SK-N-SH treated with all-trans-retinoic acid at 6 μM for 48 hours (cell line): Measurements from ENCODE around the gene FLII.

Source experiments
- ATAC-seq: fragments of 200-7000 bp; cut with Tn5 transposase; 3 replicates; pipeline ENCODE4 v1.9.1; 2020; ENCODE audit warnings: mild to moderate bottlenecking, moderate library complexity
- ARNTL ChIP-seq: fragments of 450-650 bp; formaldehyde crosslinking; IDR thresholded peaks from 2 replicates; pipeline ENCODE4 v1.5.0; 2020; ENCODE audit warnings: low read depth, mild to moderate bottlenecking, moderate library complexity, borderline replicate concordance
- BACH2 ChIP-seq: fragments of 250-450 bp; sonication (Bioruptor Pico); IDR thresholded peaks from 2 replicates; pipeline ENCODE4 v1.9.0; 2021; ENCODE audit warnings: mild to moderate bottlenecking, borderline replicate concordance
- CREB5 ChIP-seq: fragments of 250-450 bp; sonication (Bioruptor Pico); IDR thresholded peaks from 2 replicates; pipeline ENCODE4 v1.5.1; 2020; ENCODE audit warnings: low read depth, mild to moderate bottlenecking, moderate library complexity
- CSDC2 ChIP-seq: fragments of 250-450 bp; sonication (Bioruptor Pico); IDR thresholded peaks from 2 replicates; pipeline ENCODE4 v1.5.0; 2020; ENCODE audit warnings: mild to moderate bottlenecking, moderate library complexity
- CSRNP3 ChIP-seq: fragments of 250-450 bp; sonication (Bioruptor Pico); IDR thresholded peaks from 2 replicates; pipeline ENCODE4 v1.5.1; 2021; ENCODE audit warnings: mild to moderate bottlenecking, moderate library complexity
- ESRRG ChIP-seq: fragments of 250-450 bp; sonication (Bioruptor Pico); IDR thresholded peaks from 2 replicates; pipeline ENCODE4 v1.6.1; 2021; ENCODE audit warnings: mild to moderate bottlenecking
- GLIS3 ChIP-seq: fragments of 250-450 bp; sonication (Bioruptor Pico); IDR thresholded peaks from 2 replicates; pipeline ENCODE4 v1.5.0; 2020; ENCODE audit warnings: mild to moderate bottlenecking, moderate library complexity
- ISL1 ChIP-seq: fragments of 250-450 bp; sonication (Bioruptor Pico); IDR thresholded peaks from 2 replicates; pipeline ENCODE4 v2.1.2; 2022; ENCODE audit warnings: mild to moderate bottlenecking, moderate library complexity
- OSR1 ChIP-seq: fragments of 250-450 bp; sonication (Bioruptor Pico); IDR thresholded peaks from 2 replicates; pipeline ENCODE4 v1.8.0; 2022; ENCODE audit warnings: moderate library complexity, mild to moderate bottlenecking, inconsistent platforms
- PATZ1 ChIP-seq: fragments of 250-450 bp; sonication (Bioruptor Pico); IDR thresholded peaks from 2 replicates; pipeline ENCODE4 v1.8.0; 2020; ENCODE audit warnings: mild to moderate bottlenecking, moderate library complexity, borderline replicate concordance
- POU6F1 ChIP-seq: fragments of 250-450 bp; sonication (Bioruptor Pico); IDR thresholded peaks from 2 replicates; pipeline ENCODE4 v1.8.0; 2021; ENCODE audit warnings: low read depth, mild to moderate bottlenecking, moderate library complexity, borderline replicate concordance
- PPARA ChIP-seq: fragments of 250-450 bp; sonication (Bioruptor Pico); IDR thresholded peaks from 2 replicates; pipeline ENCODE4 v1.5.0; 2020; ENCODE audit warnings: mild to moderate bottlenecking, borderline replicate concordance
- RARB ChIP-seq: fragments of 250-450 bp; sonication (Bioruptor Pico); IDR thresholded peaks from 2 replicates; pipeline ENCODE4 v1.8.0; 2021; ENCODE audit warnings: mild to moderate bottlenecking, moderate library complexity
- SNAI2 ChIP-seq: fragments of 250-450 bp; sonication (Bioruptor Pico); IDR thresholded peaks from 2 replicates; pipeline ENCODE4 v1.5.0; 2020; ENCODE audit warnings: mild to moderate bottlenecking, moderate library complexity
- TCF4 ChIP-seq: fragments of 250-450 bp; sonication (Bioruptor Pico); IDR thresholded peaks from 2 replicates; pipeline ENCODE4 v1.8.0; 2021; ENCODE audit warnings: mild to moderate bottlenecking, moderate library complexity, borderline replicate concordance
- TOX ChIP-seq: fragments of 250-450 bp; sonication (Bioruptor Pico); IDR thresholded peaks from 2 replicates; pipeline ENCODE4 v1.8.0; 2021; ENCODE audit warnings: mild to moderate bottlenecking, moderate library complexity, borderline replicate concordance
- TSHZ2 ChIP-seq: fragments of 250-450 bp; sonication (Bioruptor Pico); IDR thresholded peaks from 2 replicates; pipeline ENCODE4 v1.5.0; 2020; ENCODE audit warnings: mild to moderate bottlenecking, moderate library complexity
- ZC3H10 ChIP-seq: fragments of 250-450 bp; sonication (Bioruptor Pico); IDR thresholded peaks from 2 replicates; pipeline ENCODE4 v1.5.1; 2021; ENCODE audit warnings: mild to moderate bottlenecking, moderate library complexity
- ZFP3 ChIP-seq: fragments of 250-450 bp; sonication (Bioruptor Pico); IDR thresholded peaks from 2 replicates; pipeline ENCODE4 v1.5.0; 2020; ENCODE audit warnings: mild to moderate bottlenecking, moderate library complexity
- ZFP30 ChIP-seq: fragments of 450-650 bp; formaldehyde crosslinking; IDR thresholded peaks from 2 replicates; pipeline ENCODE4 v1.5.0; 2022; ENCODE audit warnings: mild to moderate bottlenecking, moderate library complexity
- ZNF565 ChIP-seq: fragments of 450-650 bp; formaldehyde crosslinking; conservative IDR thresholded peaks from 2 replicates; pipeline ENCODE4 v1.5.0; 2020; ENCODE audit warnings: low read depth, mild to moderate bottlenecking, moderate library complexity
- ZNF70 ChIP-seq: fragments of 450-650 bp; formaldehyde crosslinking; IDR thresholded peaks from 2 replicates; pipeline ENCODE4 v1.5.0; 2020; ENCODE audit warnings: mild to moderate bottlenecking, moderate library complexity
- ZNF8 ChIP-seq: fragments of 450-650 bp; formaldehyde crosslinking; IDR thresholded peaks from 2 replicates; pipeline ENCODE4 v1.5.0; 2020; ENCODE audit warnings: mild to moderate bottlenecking, moderate library complexity

The FLII gene

GRCh38 chr17:18236494-18236893, 22.0 kb downstream of the FLII start:
- ATAC-seq: no peak
- no peak for TF ChIP-seq TSHZ2 (CRISPR knock-in tag)
- TF ChIP-seq RARB (CRISPR knock-in tag): no peak
- TF ChIP-seq ZNF70 (CRISPR knock-in tag): no peak
- TF ChIP-seq ARNTL (CRISPR knock-in tag): no peak
- TF ChIP-seq ZNF565: no peak
- TF ChIP-seq PATZ1 (CRISPR knock-in tag): no peak
- TF ChIP-seq POU6F1 (CRISPR knock-in tag): no peak
- no peak for TF ChIP-seq GLIS3
- TF ChIP-seq CSRNP3 (CRISPR knock-in tag): no peak
- no peak for TF ChIP-seq BACH2 (CRISPR knock-in tag)
- no peak for TF ChIP-seq TCF4 (CRISPR knock-in tag)
- TF ChIP-seq OSR1: no peak
- TF ChIP-seq PPARA (CRISPR knock-in tag): no peak
- TF ChIP-seq ZC3H10 (CRISPR knock-in tag): no peak
- TF ChIP-seq ZFP3 (CRISPR knock-in tag): no peak
- TF ChIP-seq ZNF8 (CRISPR knock-in tag): no peak
- TF ChIP-seq CREB5 (CRISPR knock-in tag): no peak
- TF ChIP-seq ISL1 (CRISPR knock-in tag): no peak
- TF ChIP-seq SNAI2 (CRISPR knock-in tag): no peak
- TF ChIP-seq ZFP30: no peak

GRCh38 chr17:18235743-18236256, 22.7 kb downstream of the FLII start:
- peak; percentile 82 for ATAC-seq
- TF ChIP-seq OSR1 (no peak), TOX (CRISPR knock-in tag) (no peak), SNAI2 (CRISPR knock-in tag) (no peak), RARB (CRISPR knock-in tag) (no peak), ZNF8 (CRISPR knock-in tag) (no peak), ZC3H10 (CRISPR knock-in tag) (no peak), ZFP30 (no peak), POU6F1 (CRISPR knock-in tag) (no peak), ARNTL (CRISPR knock-in tag) (no peak), GLIS3 (no peak), CSRNP3 (CRISPR knock-in tag) (no peak), TCF4 (CRISPR knock-in tag) (no peak), ESRRG (CRISPR knock-in tag) (no peak), PATZ1 (CRISPR knock-in tag) (no peak), BACH2 (CRISPR knock-in tag) (no peak), PPARA (CRISPR knock-in tag) (no peak), CSDC2 (CRISPR knock-in tag) (no peak), ZNF565 (no peak)
